Thoracic aorta (tissue), 2 donors: Measurements from ENCODE around the gene BTNL3. TPM values are rescaled to one million over a fixed set of nuclear protein-coding genes. Genes with fewer than 3 reads are reported as not detected.
"Not testable (repeated sequence)": the region's sequence is repeated elsewhere in the genome, so short reads cannot be mapped to it uniquely, and the experiment has no call there.

Experiments
- ATAC-seq: fragments of 150-250 bp; one replicate; pipeline ENCODE4 v1.8.0; 2017; ENCODE audit warnings: low read depth; ENCODE audit not compliant: insufficient number of reproducible peaks, low FRiP score
- DNase-seq: peaks from one replicate; pipeline ENCODE4 v3.0.0-alpha.2; 2020; ENCODE audit warnings: low spot score
- H3K27ac ChIP-seq, 2 donors: fragments of 200-600 bp; sonication (generic); 1 replicate in 1 of 2; 2 replicates in 1 of 2; pipeline ENCODE4 v1.5.1; 2016; ENCODE audit warnings: mild to moderate bottlenecking in 2 of 2, moderate library complexity in 2 of 2
- H3K27me3 ChIP-seq: fragments of 200-600 bp; sonication (generic); replicated peaks from 2 replicates; pipeline ENCODE4 v1.6.0; 2016; ENCODE audit warnings: mild to moderate bottlenecking; ENCODE audit not compliant: insufficient read depth
- H3K36me3 ChIP-seq: fragments of 200-600 bp; sonication (generic); one replicate; pipeline ENCODE4 v1.5.1; 2016
- H3K4me1 ChIP-seq, 2 donors: fragments of 200-600 bp; sonication (generic); 1 replicate in 1 of 2; 2 replicates in 1 of 2; pipeline versions ENCODE4 v1.5.1 to v1.6.0; 2016; ENCODE audit warnings: low read depth in 2 of 2, mild to moderate bottlenecking in 1 of 2; ENCODE audit not compliant: control insufficient read depth in 1 of 2
- H3K4me3 ChIP-seq: fragments of 200-600 bp; sonication (generic); 2 replicates; pipeline ENCODE4 v1.5.1; 2016; ENCODE audit warnings: mild to moderate bottlenecking
- H3K9me3 ChIP-seq: fragments of 200-600 bp; sonication (generic); 2 replicates; pipeline ENCODE4 v1.5.1; 2016
- CTCF ChIP-seq: fragments of 200-600 bp; sonication (generic); IDR thresholded peaks from one replicate; pipeline ENCODE4 v1.5.1; 2019; ENCODE audit warnings: antibody characterized with exemption
- total RNA-seq, 2 donors: library from RNA; depleted of rRNA; stranded (reverse); fragments of >200 nt; gene quantifications; one replicate each; pipeline versions ENCODE4 v1.1.0 to v1.2.3, GENCODE V29; 2016

BTNL3 gene
- total RNA-seq, 2 donors from 2014 or later = not detected

GRCh38 chr5:181044093-181044599 is 55.5 kb downstream of the BTNL3 start:
- Histone ChIP-seq H3K36me3 (no peaks in the 10 kb centered on the region), H3K27me3 (no peaks in the 10 kb centered on the region), H3K4me3 (no peak overlapping the region), H3K27ac (no peak overlapping the region), H3K9me3 (no peaks in the 10 kb centered on the region), H3K4me1 (no peaks in the 10 kb centered on the region)
- ATAC-seq = no peak
- TF ChIP-seq CTCF = no peak
- DNase-seq = no peak

GRCh38 chr5:181044662-181045305 is 56.1 kb downstream of the BTNL3 start:
- TF ChIP-seq CTCF = no peak
- Histone ChIP-seq H3K4me1 (no peaks in the 10 kb centered on the region), H3K36me3 (no peaks in the 10 kb centered on the region), H3K27me3 (no peaks in the 10 kb centered on the region), H3K27ac (no peak overlapping the region), H3K4me3 (no peak overlapping the region), H3K9me3 (no peaks in the 10 kb centered on the region)
- ATAC-seq = no peak
- no peak for DNase-seq

- H3K27ac ChIP-seq = no peak overlapping the region
Measured at GRCh38 chr5:181045316-181045715, 56.7 kb downstream of the BTNL3 start.

GRCh38 chr5:181045857-181046256 is 57.2 kb downstream of the BTNL3 start:
- H3K27ac ChIP-seq, H3K4me3 ChIP-seq, H3K9me3 ChIP-seq, H3K36me3 ChIP-seq, H3K27me3 ChIP-seq, DNase-seq, H3K4me1 ChIP-seq, ATAC-seq: not testable (repeated sequence)

More at GRCh38 chr5:181045316-181045715, 56.7 kb downstream of the BTNL3 start:
- no peaks in the 10 kb centered on the region for H3K36me3 ChIP-seq
- DNase-seq (no peak), ATAC-seq (no peak)
- no peaks in the 10 kb centered on the region for H3K27me3 ChIP-seq
- H3K4me3 ChIP-seq = no peak overlapping the region
- TF ChIP-seq CTCF = no peak
- no peaks in the 10 kb centered on the region for H3K9me3 ChIP-seq
- no peaks in the 10 kb centered on the region for H3K4me1 ChIP-seq

- no peak for TF ChIP-seq CTCF
- Histone ChIP-seq H3K4me3 (no peak overlapping the region), H3K27me3 (no peaks in the 10 kb centered on the region), H3K27ac (no peak overlapping the region), H3K9me3 (no peaks in the 10 kb centered on the region), H3K4me1 (peaks cover 0 to 2% of the 10 kb centered on the region in 2 donors), H3K36me3 (no peaks in the 10 kb centered on the region)
- ATAC-seq (no peak), DNase-seq (no peak)
Measured at GRCh38 chr5:181047288-181047687, 58.6 kb downstream of the BTNL3 start.

- Histone ChIP-seq H3K9me3 (no peaks in the 10 kb centered on the region), H3K27me3 (no peaks in the 10 kb centered on the region), H3K4me3 (no peak overlapping the region), H3K4me1 (peaks cover 0 to 5% of the 10 kb centered on the region in 2 donors), H3K27ac (no peak overlapping the region), H3K36me3 (no peaks in the 10 kb centered on the region)
- no peak for TF ChIP-seq CTCF
- DNase-seq (no peak), ATAC-seq (no peak)
Measured at GRCh38 chr5:181047921-181048320, 59.3 kb downstream of the BTNL3 start.
